Measurements from ENCODE around the gene PROZ. TPM values are rescaled to one million over a fixed set of nuclear protein-coding genes. Genes with fewer than 3 reads are reported as not detected.
A peak's percentile ranks its signal among the peaks of the same experiment; 100 is the strongest.

The PROZ gene
- total and polyA plus RNA-seq, 2 of the 13 experiments (the other 11 are each of a cell fraction or from before 2014, with no cell fraction given): 5.6 to 22.5 TPM

DNA sequence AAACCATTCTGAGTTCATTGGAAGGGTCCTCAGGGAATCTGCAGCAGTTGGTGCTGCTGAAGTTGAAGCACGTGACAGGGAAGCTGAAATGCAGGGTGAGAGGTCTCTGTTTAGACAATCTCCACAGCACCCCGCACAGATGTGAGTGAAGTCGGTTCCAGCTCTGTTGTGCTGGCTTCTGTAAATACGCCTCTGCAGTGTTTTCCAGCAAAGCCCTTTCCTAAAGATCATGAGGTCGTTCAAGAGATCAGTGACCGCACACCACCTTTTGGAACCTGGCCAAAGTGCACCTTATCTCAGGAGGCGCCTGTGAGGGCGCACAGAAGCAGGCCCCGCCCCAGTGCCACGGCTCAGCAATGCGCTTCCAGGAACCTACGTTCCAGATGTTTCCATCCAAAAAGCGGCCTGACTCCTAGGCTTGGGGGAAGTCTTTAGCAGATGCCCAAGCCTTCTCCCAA is 61.7 kb downstream of the PROZ start (continued):
- TF ChIP-seq, protein P1, sequence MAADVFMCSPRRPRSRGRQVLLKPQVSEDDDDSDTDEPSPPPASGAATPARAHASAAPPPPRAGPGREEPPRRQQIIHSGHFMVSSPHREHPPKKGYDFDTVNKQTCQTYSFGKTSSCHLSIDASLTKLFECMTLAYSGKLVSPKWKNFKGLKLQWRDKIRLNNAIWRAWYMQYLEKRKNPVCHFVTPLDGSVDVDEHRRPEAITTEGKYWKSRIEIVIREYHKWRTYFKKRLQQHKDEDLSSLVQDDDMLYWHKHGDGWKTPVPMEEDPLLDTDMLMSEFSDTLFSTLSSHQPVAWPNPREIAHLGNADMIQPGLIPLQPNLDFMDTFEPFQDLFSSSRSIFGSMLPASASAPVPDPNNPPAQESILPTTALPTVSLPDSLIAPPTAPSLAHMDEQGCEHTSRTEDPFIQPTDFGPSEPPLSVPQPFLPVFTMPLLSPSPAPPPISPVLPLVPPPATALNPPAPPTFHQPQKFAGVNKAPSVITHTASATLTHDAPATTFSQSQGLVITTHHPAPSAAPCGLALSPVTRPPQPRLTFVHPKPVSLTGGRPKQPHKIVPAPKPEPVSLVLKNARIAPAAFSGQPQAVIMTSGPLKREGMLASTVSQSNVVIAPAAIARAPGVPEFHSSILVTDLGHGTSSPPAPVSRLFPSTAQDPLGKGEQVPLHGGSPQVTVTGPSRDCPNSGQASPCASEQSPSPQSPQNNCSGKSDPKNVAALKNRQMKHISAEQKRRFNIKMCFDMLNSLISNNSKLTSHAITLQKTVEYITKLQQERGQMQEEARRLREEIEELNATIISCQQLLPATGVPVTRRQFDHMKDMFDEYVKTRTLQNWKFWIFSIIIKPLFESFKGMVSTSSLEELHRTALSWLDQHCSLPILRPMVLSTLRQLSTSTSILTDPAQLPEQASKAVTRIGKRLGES (CRISPR knock-in tag; IDR thresholded peaks at IDR 0.05; ENCODE audit: borderline replicate concordance): no peak
- TF ChIP-seq, protein P2, sequence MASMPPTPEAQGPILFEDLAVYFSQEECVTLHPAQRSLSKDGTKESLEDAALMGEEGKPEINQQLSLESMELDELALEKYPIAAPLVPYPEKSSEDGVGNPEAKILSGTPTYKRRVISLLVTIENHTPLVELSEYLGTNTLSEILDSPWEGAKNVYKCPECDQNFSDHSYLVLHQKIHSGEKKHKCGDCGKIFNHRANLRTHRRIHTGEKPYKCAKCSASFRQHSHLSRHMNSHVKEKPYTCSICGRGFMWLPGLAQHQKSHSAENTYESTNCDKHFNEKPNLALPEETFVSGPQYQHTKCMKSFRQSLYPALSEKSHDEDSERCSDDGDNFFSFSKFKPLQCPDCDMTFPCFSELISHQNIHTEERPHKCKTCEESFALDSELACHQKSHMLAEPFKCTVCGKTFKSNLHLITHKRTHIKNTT (CRISPR knock-in tag; IDR thresholded peaks at IDR 0.05): no peak
- TF ChIP-seq EHMT2 (IDR thresholded peaks at IDR 0.05; ENCODE audit: borderline replicate concordance, low read depth, low read length): no peak
- TF ChIP-seq STAT5B (CRISPR knock-in tag; IDR thresholded peaks at IDR 0.05): no peak
- TF ChIP-seq KDM2A (CRISPR knock-in tag; IDR thresholded peaks at IDR 0.05; ENCODE audit: borderline replicate concordance, low read depth): 0 out of 2 replicates have a peak, but pooled peaks have one; percentile 21
- TF ChIP-seq CC2D1A (CRISPR knock-in tag; IDR thresholded peaks at IDR 0.05): no peak
- no peak for TF ChIP-seq TCF7L2 (IDR thresholded peaks at IDR 0.05; ENCODE audit: low read depth, low read length)
- no peak for TF ChIP-seq MATR3 (CRISPR knock-in tag; IDR thresholded peaks at IDR 0.05)
- TF ChIP-seq ZNF432 (CRISPR knock-in tag; IDR thresholded peaks at IDR 0.05; ENCODE audit: borderline replicate concordance): no peak
- peak; percentile 51; the same call in 1 of the 2 replicates for TF ChIP-seq MTA1 (CRISPR knock-in tag; IDR thresholded peaks at IDR 0.05; ENCODE audit: borderline replicate concordance)
- TF ChIP-seq ZNF235 (CRISPR knock-in tag; IDR thresholded peaks at IDR 0.05; ENCODE audit: borderline replicate concordance): peak; percentile 54; the same call in 1 of the 2 replicates
- TF ChIP-seq, protein P3, sequence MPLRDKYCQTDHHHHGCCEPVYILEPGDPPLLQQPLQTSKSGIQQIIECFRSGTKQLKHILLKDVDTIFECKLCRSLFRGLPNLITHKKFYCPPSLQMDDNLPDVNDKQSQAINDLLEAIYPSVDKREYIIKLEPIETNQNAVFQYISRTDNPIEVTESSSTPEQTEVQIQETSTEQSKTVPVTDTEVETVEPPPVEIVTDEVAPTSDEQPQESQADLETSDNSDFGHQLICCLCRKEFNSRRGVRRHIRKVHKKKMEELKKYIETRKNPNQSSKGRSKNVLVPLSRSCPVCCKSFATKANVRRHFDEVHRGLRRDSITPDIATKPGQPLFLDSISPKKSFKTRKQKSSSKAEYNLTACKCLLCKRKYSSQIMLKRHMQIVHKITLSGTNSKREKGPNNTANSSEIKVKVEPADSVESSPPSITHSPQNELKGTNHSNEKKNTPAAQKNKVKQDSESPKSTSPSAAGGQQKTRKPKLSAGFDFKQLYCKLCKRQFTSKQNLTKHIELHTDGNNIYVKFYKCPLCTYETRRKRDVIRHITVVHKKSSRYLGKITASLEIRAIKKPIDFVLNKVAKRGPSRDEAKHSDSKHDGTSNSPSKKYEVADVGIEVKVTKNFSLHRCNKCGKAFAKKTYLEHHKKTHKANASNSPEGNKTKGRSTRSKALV (CRISPR knock-in tag; IDR thresholded peaks at IDR 0.05): peak; percentile 37; the same call in 1 of the 2 replicates
- no peak for TF ChIP-seq THYN1 (CRISPR knock-in tag; IDR thresholded peaks at IDR 0.05; ENCODE audit: borderline replicate concordance, low read depth)
- TF ChIP-seq, protein P4, sequence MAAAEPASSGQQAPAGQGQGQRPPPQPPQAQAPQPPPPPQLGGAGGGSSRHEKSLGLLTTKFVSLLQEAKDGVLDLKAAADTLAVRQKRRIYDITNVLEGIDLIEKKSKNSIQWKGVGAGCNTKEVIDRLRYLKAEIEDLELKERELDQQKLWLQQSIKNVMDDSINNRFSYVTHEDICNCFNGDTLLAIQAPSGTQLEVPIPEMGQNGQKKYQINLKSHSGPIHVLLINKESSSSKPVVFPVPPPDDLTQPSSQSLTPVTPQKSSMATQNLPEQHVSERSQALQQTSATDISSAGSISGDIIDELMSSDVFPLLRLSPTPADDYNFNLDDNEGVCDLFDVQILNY (CRISPR knock-in tag; conservative IDR thresholded peaks at IDR 0.05): no peak
- TF ChIP-seq ZNF367 (CRISPR knock-in tag; IDR thresholded peaks at IDR 0.05; ENCODE audit: borderline replicate concordance): no peak
- TF ChIP-seq ZNF510 (CRISPR knock-in tag; IDR thresholded peaks at IDR 0.05; ENCODE audit: low read depth): no peak
- TF ChIP-seq ZNF891 (CRISPR knock-in tag; IDR thresholded peaks at IDR 0.05): no peak
- peak; percentile 90 for TF ChIP-seq NR2F2 (IDR thresholded peaks at IDR 0.05; ENCODE audit: borderline replicate concordance, low read depth)
- peak; percentile 69; the same call in 1 of the 2 replicates for TF ChIP-seq ZBTB20 (CRISPR knock-in tag; IDR thresholded peaks at IDR 0.05; ENCODE audit: borderline replicate concordance, low read depth)
- TF ChIP-seq ZNF850 (CRISPR knock-in tag; conservative IDR thresholded peaks at IDR 0.05): no peak

Data from HepG2 (cell line).